Measurements from ENCODE around the gene ZNF445. TPM values are rescaled to one million over a fixed set of nuclear protein-coding genes. Genes with fewer than 3 reads are reported as not detected.

Gene ZNF445
- total RNA-seq, 2 experiments from 2014 or later, result 17.9 to 24.0 TPM

- H3K27me3 Mint-ChIP-seq, result no peaks in the 10 kb centered on the region
- no peak overlapping the region for H3K4me3 Mint-ChIP-seq
- DNase-seq (peak; percentile 48), ATAC-seq (no peak)
- peaks cover 39% of the 10 kb centered on the region for H3K4me1 Mint-ChIP-seq
- CTCF ChIA-PET, result interaction anchor here (0.5 kb wide), 1 partner anchor 358 kb away, joined by 3 read pairs; no protein-coding TSS in a partner anchor
- peak overlapping the region; percentile 3 for H3K27ac Mint-ChIP-seq
- peaks cover 8% of the 10 kb centered on the region for H3K9me3 Mint-ChIP-seq (ENCODE audit: low read depth)
- peaks cover 59% of the 10 kb centered on the region for H3K36me3 Mint-ChIP-seq
These were observed 34.7 kb downstream of the ZNF445 start for GRCh38 chr3:44442596-44443309.

- Mint-ChIP-seq H3K36me3 (peaks cover 36% of the 10 kb centered on the region), H3K27me3 (no peaks in the 10 kb centered on the region), H3K4me1 (peaks cover 39% of the 10 kb centered on the region), H3K27ac (peak overlapping the region; percentile 87), H3K9me3 (ENCODE audit: low read depth) (no peaks in the 10 kb centered on the region), H3K4me3 (peak overlapping the region; percentile 49)
- CTCF ChIA-PET, result interaction anchor here (0.8 to 1.4 kb wide), 4 partner anchors 21 to 195 kb away, joined by 3 to 4 read pairs (median 3); partner anchors contain the start of gene TCAIM
- ATAC-seq (peak; percentile 94), DNase-seq (peak; percentile 88)
These were observed 37.8 kb downstream of the ZNF445 start for GRCh38 chr3:44439499-44440295.

GRCh38 chr3:44437800-44438199 is 39.7 kb downstream of the ZNF445 start:
- H3K27ac Mint-ChIP-seq, result no peak overlapping the region
- no peaks in the 10 kb centered on the region for H3K9me3 Mint-ChIP-seq (ENCODE audit: low read depth)
- peaks cover 27% of the 10 kb centered on the region for H3K36me3 Mint-ChIP-seq
- CTCF ChIA-PET, result no interaction called here
- H3K4me1 Mint-ChIP-seq, result peaks cover 36% of the 10 kb centered on the region
- no peaks in the 10 kb centered on the region for H3K27me3 Mint-ChIP-seq
- no peak overlapping the region for H3K4me3 Mint-ChIP-seq
- ATAC-seq (no peak), DNase-seq (no peak)

- no peak overlapping the region for H3K27ac Mint-ChIP-seq
- H3K4me1 Mint-ChIP-seq, result peaks cover 21% of the 10 kb centered on the region
- no peak for ATAC-seq
- CTCF ChIA-PET, result no interaction called here
- H3K36me3 Mint-ChIP-seq, result peaks cover 13% of the 10 kb centered on the region
- DNase-seq, result no peak
- no peaks in the 10 kb centered on the region for H3K9me3 Mint-ChIP-seq (ENCODE audit: low read depth)
- H3K4me3 Mint-ChIP-seq, result no peak overlapping the region
- no peaks in the 10 kb centered on the region for H3K27me3 Mint-ChIP-seq
These were observed 41.3 kb downstream of the ZNF445 start for GRCh38 chr3:44436181-44436580.

- H3K36me3 Mint-ChIP-seq, result peaks cover 9% of the 10 kb centered on the region
- H3K4me1 Mint-ChIP-seq, result peaks cover 11% of the 10 kb centered on the region
- no peak for DNase-seq
- H3K27me3 Mint-ChIP-seq, result no peaks in the 10 kb centered on the region
- no peak overlapping the region for H3K27ac Mint-ChIP-seq
- no peak overlapping the region for H3K4me3 Mint-ChIP-seq
- CTCF ChIA-PET, result no interaction called here
- H3K9me3 Mint-ChIP-seq (ENCODE audit: low read depth), result no peaks in the 10 kb centered on the region
- ATAC-seq, result no peak
These were observed 42.5 kb downstream of the ZNF445 start for GRCh38 chr3:44434834-44435510.

- H3K4me1 Mint-ChIP-seq, result no peaks in the 10 kb centered on the region
- no peaks in the 10 kb centered on the region for H3K36me3 Mint-ChIP-seq
These were observed 47.0 kb downstream of the ZNF445 start for GRCh38 chr3:44430466-44430865.

GRCh38 chr3:44429459-44429858 is 48.0 kb downstream of the ZNF445 start:
- Mint-ChIP-seq H3K27ac (no peak overlapping the region), H3K9me3 (ENCODE audit: low read depth) (no peaks in the 10 kb centered on the region), H3K4me3 (no peak overlapping the region), H3K4me1 (no peaks in the 10 kb centered on the region), H3K36me3 (no peaks in the 10 kb centered on the region), H3K27me3 (peaks cover 2% of the 10 kb centered on the region)
- CTCF ChIA-PET, result no interaction called here
- ATAC-seq (no peak), DNase-seq (no peak)

More at GRCh38 chr3:44430466-44430865, 47.0 kb downstream of the ZNF445 start:
- no peak overlapping the region for H3K4me3 Mint-ChIP-seq
- no peak overlapping the region for H3K27ac Mint-ChIP-seq
- ATAC-seq, result no peak
- peaks cover 2% of the 10 kb centered on the region for H3K27me3 Mint-ChIP-seq
- no peak for DNase-seq
- no peaks in the 10 kb centered on the region for H3K9me3 Mint-ChIP-seq (ENCODE audit: low read depth)
- CTCF ChIA-PET, result no interaction called here

GRCh38 chr3:44428910-44429309 is 48.6 kb downstream of the ZNF445 start:
- no peak for DNase-seq
- H3K27me3 Mint-ChIP-seq, result peaks cover 2% of the 10 kb centered on the region
- CTCF ChIA-PET, result no interaction called here
- no peaks in the 10 kb centered on the region for H3K4me1 Mint-ChIP-seq
- no peak for ATAC-seq
- H3K9me3 Mint-ChIP-seq (ENCODE audit: low read depth), result no peaks in the 10 kb centered on the region
- no peak overlapping the region for H3K27ac Mint-ChIP-seq
- no peak overlapping the region for H3K4me3 Mint-ChIP-seq
- H3K36me3 Mint-ChIP-seq, result no peaks in the 10 kb centered on the region

- no peak overlapping the region for H3K4me3 Mint-ChIP-seq
These were observed 49.8 kb downstream of the ZNF445 start for GRCh38 chr3:44427683-44428082.

GRCh38 chr3:44424758-44425157 is 52.7 kb downstream of the ZNF445 start:
- Mint-ChIP-seq H3K4me3 (no peak overlapping the region), H3K27me3 (peaks cover 2% of the 10 kb centered on the region), H3K27ac (no peak overlapping the region), H3K36me3 (no peaks in the 10 kb centered on the region), H3K4me1 (no peaks in the 10 kb centered on the region), H3K9me3 (ENCODE audit: low read depth) (no peaks in the 10 kb centered on the region)
- DNase-seq (no peak), ATAC-seq (no peak)
- CTCF ChIA-PET, result no interaction called here

More at GRCh38 chr3:44427683-44428082, 49.8 kb downstream of the ZNF445 start:
- no peak for ATAC-seq
- H3K4me1 Mint-ChIP-seq, result no peaks in the 10 kb centered on the region
- CTCF ChIA-PET, result no interaction called here
- no peaks in the 10 kb centered on the region for H3K36me3 Mint-ChIP-seq
- H3K27me3 Mint-ChIP-seq, result peaks cover 2% of the 10 kb centered on the region
- no peaks in the 10 kb centered on the region for H3K9me3 Mint-ChIP-seq (ENCODE audit: low read depth)
- DNase-seq, result no peak
- H3K27ac Mint-ChIP-seq, result no peak overlapping the region

GRCh38 chr3:44421280-44421679 is 56.2 kb downstream of the ZNF445 start:
- H3K4me1 Mint-ChIP-seq, result no peaks in the 10 kb centered on the region
- DNase-seq (peak; percentile 15), ATAC-seq (no peak)
- CTCF ChIA-PET, result no interaction called here
- no peaks in the 10 kb centered on the region for H3K27me3 Mint-ChIP-seq
- H3K9me3 Mint-ChIP-seq (ENCODE audit: low read depth), result no peaks in the 10 kb centered on the region
- no peak overlapping the region for H3K4me3 Mint-ChIP-seq
- H3K36me3 Mint-ChIP-seq, result no peaks in the 10 kb centered on the region
- no peak overlapping the region for H3K27ac Mint-ChIP-seq

GRCh38 chr3:44420676-44421075 is 56.8 kb downstream of the ZNF445 start:
- H3K4me3 Mint-ChIP-seq, result no peak overlapping the region
- ATAC-seq, result no peak
- H3K36me3 Mint-ChIP-seq, result no peaks in the 10 kb centered on the region
- CTCF ChIA-PET, result no interaction called here
- H3K27me3 Mint-ChIP-seq, result no peaks in the 10 kb centered on the region
- no peak overlapping the region for H3K27ac Mint-ChIP-seq
- no peaks in the 10 kb centered on the region for H3K9me3 Mint-ChIP-seq (ENCODE audit: low read depth)
- DNase-seq, result peak; percentile 27
- H3K4me1 Mint-ChIP-seq, result no peaks in the 10 kb centered on the region

- no peak for ATAC-seq
- Mint-ChIP-seq H3K9me3 (ENCODE audit: low read depth) (no peaks in the 10 kb centered on the region), H3K36me3 (no peaks in the 10 kb centered on the region), H3K4me1 (no peaks in the 10 kb centered on the region), H3K27ac (no peak overlapping the region), H3K27me3 (no peaks in the 10 kb centered on the region), H3K4me3 (no peak overlapping the region)
- CTCF ChIA-PET, result no interaction called here
- peak; percentile 31 for DNase-seq
These were observed 57.4 kb downstream of the ZNF445 start for GRCh38 chr3:44419923-44420650.

Measured in activated CD8-positive, alpha-beta memory T cell treated with anti-CD3 and anti-CD28 coated beads, Interleukin-2, amount 10 ng/mL, durations not matched to agents 7 days and 5 days (primary cell).